Fibroblast of lung (primary cell): ENCODE measurements around the gene CLK4. TPM values are rescaled to one million over a fixed set of nuclear protein-coding genes. Genes with fewer than 3 reads are reported as not detected.
A peak's percentile ranks its signal among the peaks of the same experiment; 100 is the strongest.

Experiments
- DNase-seq, 2 donors: peaks; one replicate each; pipeline versions ENCODE4 v3.0.0 to v3.0.0-alpha.2; 2010; ENCODE audit warnings: low read depth in 2 of 2
- H2AFZ ChIP-seq: 2 replicates; pipeline ENCODE4 v1.5.1; 2012; ENCODE audit warnings: low read length, control low read depth, inconsistent platforms
- H3K27ac ChIP-seq: 2 replicates; pipeline ENCODE4 v1.5.1; 2011; ENCODE audit warnings: low read length, control low read depth; ENCODE audit not compliant: insufficient read depth
- H3K27me3 ChIP-seq: 2 replicates; pipeline ENCODE4 v1.5.1; 2011; ENCODE audit warnings: mild to moderate bottlenecking, low read length; ENCODE audit not compliant: control insufficient read depth, insufficient read depth
- H3K36me3 ChIP-seq: 2 replicates; pipeline ENCODE4 v1.5.1; 2011; ENCODE audit warnings: low read length; ENCODE audit not compliant: control insufficient read depth, insufficient read depth
- H3K4me1 ChIP-seq: 2 replicates; pipeline ENCODE4 v1.5.1; 2011; ENCODE audit warnings: low read length; ENCODE audit not compliant: control insufficient read depth, insufficient read depth; ENCODE audit errors: extremely low read depth
- H3K4me2 ChIP-seq: 2 replicates; pipeline ENCODE4 v1.5.1; 2011; ENCODE audit warnings: low read length, control low read depth; ENCODE audit not compliant: insufficient read depth; ENCODE audit errors: extremely low read depth
- H3K4me3 ChIP-seq, 4 experiments: fragments of 200-600 bp in 1 of 4; sonication (generic) in 1 of 4; replicated peaks in 1 of 4; 2 replicates each; pipeline ENCODE4 v1.5.1; 2011 to 2016; ENCODE audit warnings: low read length in 4 of 4, low read depth in 3 of 4, mild to moderate bottlenecking in 3 of 4, control low read depth in 2 of 4, inconsistent platforms in 1 of 4, mixed read lengths in 1 of 4; ENCODE audit not compliant: insufficient read depth in 1 of 4; ENCODE audit errors: control extremely low read depth in 1 of 4
- H3K79me2 ChIP-seq: 2 replicates; pipeline ENCODE4 v1.5.1; 2012; ENCODE audit warnings: mild to moderate bottlenecking, low read length, inconsistent platforms; ENCODE audit not compliant: control insufficient read depth, insufficient read depth
- H3K9ac ChIP-seq: 2 replicates; pipeline ENCODE4 v1.5.1; 2011; ENCODE audit warnings: mild to moderate bottlenecking, low read length, control low read depth; ENCODE audit not compliant: insufficient read depth
- H3K9me3 ChIP-seq: 2 replicates; pipeline ENCODE4 v1.5.1; 2012; ENCODE audit warnings: low read depth, low read length; ENCODE audit not compliant: control insufficient read depth, insufficient read depth
- H4K20me1 ChIP-seq: 2 replicates; pipeline ENCODE4 v1.5.1; 2011; ENCODE audit warnings: low read length; ENCODE audit not compliant: control insufficient read depth, insufficient read depth; ENCODE audit errors: extremely low read depth
- CTCF ChIP-seq, 2 donors: IDR thresholded peaks in 1 of 2; conservative IDR thresholded peaks in 1 of 2; 1 replicate in 1 of 2; 2 replicates in 1 of 2; pipeline ENCODE4 v1.5.1; 2011 to 2012; ENCODE audit warnings: low read length in 2 of 2, control low read depth in 1 of 2, inconsistent platforms in 1 of 2, low read depth in 1 of 2, mild to moderate bottlenecking in 1 of 2
- EZH2 ChIP-seq: IDR thresholded peaks from 2 replicates; pipeline ENCODE4 v1.5.1; 2012; ENCODE audit warnings: low read length, control low read depth, mild to moderate bottlenecking; ENCODE audit errors: missing control alignments
- polyA plus RNA-seq, 2 donors: library from polyadenylated mRNA; depleted of rRNA in 1 of 2; stranded (reverse) in 1 of 2; unstranded in 1 of 2; fragments of >200 nt; gene quantifications; 2 replicates each; pipeline ENCODE4 v1.2.1, GENCODE V29; 2011 to 2012; ENCODE audit warnings: missing spikeins in 1 of 2
- total RNA-seq: library from RNA; depleted of rRNA; stranded (reverse); fragments of >200 nt; gene quantifications from 2 replicates; pipeline ENCODE4 v1.2.1, GENCODE V29; 2014

CLK4 gene
- total and polyA plus RNA-seq, 2 donors (not counting 1 experiment from before 2014, with no cell fraction given): 20.7 to 27.9 TPM

DNA sequence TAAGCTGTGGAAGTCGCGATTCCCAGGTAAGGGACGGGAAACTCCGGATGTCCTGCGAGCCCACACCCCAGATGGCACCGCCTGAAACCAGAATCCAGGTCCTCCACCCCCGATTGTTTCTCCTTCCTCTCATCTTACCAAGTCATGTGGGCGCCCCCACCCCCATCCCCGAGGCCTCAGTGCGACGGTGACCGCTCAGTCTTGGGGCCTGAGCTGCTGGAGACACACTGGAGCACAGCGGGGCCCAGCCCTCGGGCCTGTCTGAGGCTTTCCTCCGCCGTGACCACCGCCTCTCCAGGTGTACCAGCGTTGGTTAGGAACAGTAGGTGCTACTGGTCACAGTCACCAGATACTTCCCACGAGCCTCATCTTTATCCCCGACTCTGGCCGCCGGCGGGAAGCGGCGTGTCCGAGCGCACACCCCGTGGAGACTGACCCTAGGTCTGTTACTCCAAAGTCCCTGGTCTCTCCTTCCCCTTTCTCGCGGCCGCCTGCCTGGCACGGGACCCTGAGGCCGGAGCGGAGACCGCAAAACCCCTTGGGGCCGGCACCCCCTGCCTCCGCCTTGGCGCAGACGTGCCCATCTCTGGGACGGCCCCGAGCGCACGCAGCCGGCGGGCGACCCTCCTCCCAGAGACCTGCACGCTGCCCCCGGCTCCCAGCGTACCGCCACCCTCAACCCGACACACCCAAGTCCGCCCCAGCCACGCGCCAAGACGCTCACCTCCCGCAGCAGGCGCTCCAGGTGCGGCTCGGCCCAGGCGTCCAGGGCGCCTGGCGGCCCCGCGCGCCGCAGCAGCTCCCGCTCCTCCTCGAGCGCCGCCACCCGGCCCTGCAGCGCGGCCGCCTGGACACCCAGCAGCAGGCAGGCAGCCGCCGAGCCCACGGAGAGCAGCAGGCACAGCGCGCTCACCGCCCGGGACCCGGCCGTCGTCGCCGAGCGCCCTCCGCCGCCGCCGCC is 37.4 kb downstream of the CLK4 start:
- Histone ChIP-seq H3K36me3 (no peaks in the 10 kb centered on the region), H3K27me3 (peaks cover 8% of the 10 kb centered on the region), H3K4me1 (no peaks in the 10 kb centered on the region), H4K20me1 (no peaks in the 10 kb centered on the region), H3K27ac (no peak overlapping the region), H3K9ac (no peak overlapping the region), H3K4me2 (peak overlapping the region; percentile 51), H3K9me3 (peaks cover 3% of the 10 kb centered on the region), H3K79me2 (no peaks in the 10 kb centered on the region), H2AFZ (no peak overlapping the region), H3K4me3 (peak overlapping the region in 2 of 4 experiments; percentile 35 to 51)
- peak; percentile 16 to 50 for DNase-seq
- TF ChIP-seq CTCF (conservative IDR thresholded peaks at IDR 0.05 in 1 of 2, IDR thresholded peaks at IDR 0.05 in 1 of 2; ENCODE audit: low read depth in 1 of 2, low read length in 2 of 2) (peak in 1 of 2 donors; percentile 1), EZH2 (no peak)

DNA sequence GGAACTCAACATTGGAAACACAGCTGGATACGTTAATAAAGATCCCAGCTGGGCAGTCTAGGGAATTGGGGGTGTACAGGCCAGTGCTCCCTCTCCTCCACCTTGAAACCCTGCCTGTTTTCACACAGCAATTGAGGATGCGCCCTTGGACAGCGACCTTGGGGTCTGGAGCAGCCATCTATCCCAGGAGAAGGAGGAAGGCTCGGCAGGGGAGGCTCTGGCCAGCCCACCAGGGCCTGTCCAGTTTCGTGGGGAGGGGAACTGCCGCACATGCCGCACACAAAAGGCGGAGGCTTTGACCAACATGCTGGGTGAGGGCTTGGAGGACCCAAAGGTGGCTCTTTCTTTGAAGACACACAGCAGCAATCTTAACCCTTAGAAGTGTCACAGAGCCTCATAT is 38.1 kb downstream of the CLK4 start:
- no peaks in the 10 kb centered on the region for H3K36me3 ChIP-seq
- no peak overlapping the region for H3K9ac ChIP-seq
- H3K79me2 ChIP-seq: no peaks in the 10 kb centered on the region
- no peaks in the 10 kb centered on the region for H4K20me1 ChIP-seq
- H3K4me3 ChIP-seq: no peak overlapping the region
- no peaks in the 10 kb centered on the region for H3K4me1 ChIP-seq
- H3K27me3 ChIP-seq: peaks cover 8% of the 10 kb centered on the region
- no peak for DNase-seq
- no peak overlapping the region for H2AFZ ChIP-seq
- no peak overlapping the region for H3K27ac ChIP-seq
- peaks cover 3% of the 10 kb centered on the region for H3K9me3 ChIP-seq
- H3K4me2 ChIP-seq: no peak overlapping the region
- TF ChIP-seq CTCF (conservative IDR thresholded peaks at IDR 0.05 in 1 of 2, IDR thresholded peaks at IDR 0.05 in 1 of 2; ENCODE audit: low read depth in 1 of 2, low read length in 2 of 2): no peak
- no peak for TF ChIP-seq EZH2

GRCh38 chr5:178587763-178588611 is 38.9 kb downstream of the CLK4 start:
- Histone ChIP-seq H3K79me2 (no peaks in the 10 kb centered on the region), H3K4me2 (no peak overlapping the region)

More at GRCh38 chr5:178587763-178588611, 38.9 kb downstream of the CLK4 start:
- Histone ChIP-seq H3K27ac (no peak overlapping the region), H3K4me1 (no peaks in the 10 kb centered on the region), H3K36me3 (no peaks in the 10 kb centered on the region), H3K27me3 (peaks cover 8% of the 10 kb centered on the region), H3K4me3 (no peak overlapping the region), H4K20me1 (no peaks in the 10 kb centered on the region), H3K9me3 (peaks cover 3% of the 10 kb centered on the region), H3K9ac (no peak overlapping the region), H2AFZ (no peak overlapping the region)
- TF ChIP-seq CTCF (conservative IDR thresholded peaks at IDR 0.05 in 1 of 2, IDR thresholded peaks at IDR 0.05 in 1 of 2; ENCODE audit: low read depth in 1 of 2, low read length in 2 of 2): no peak
- no peak for TF ChIP-seq EZH2
- DNase-seq: no peak
